GM10248 (cell line): ENCODE measurements around the gene RAB11A.
"Not testable (repeated sequence)": the region's sequence is repeated elsewhere in the genome, so short reads cannot be mapped to it uniquely, and the experiment has no call there.

Source experiments
- CTCF ChIA-PET: fragments of 300-600 bp; sonication (Branson Sonifier 250); formaldehyde crosslinking; extraction: SDS; loops from one replicate; lab custom pipeline; 2021; ENCODE audit warnings: antibody characterized with exemption; lab: Yijun Ruan, JAX
- POLR2A ChIA-PET: fragments of 350-650 bp; sonication (Branson Sonifier 250); formaldehyde crosslinking; extraction: SDS; loops from one replicate; lab custom pipeline; 2020; ENCODE audit warnings: antibody characterized with exemption; lab: Yijun Ruan, JAX
- DNase-seq: peaks from one replicate; pipeline ENCODE4 v3.0.0; 2012; ENCODE audit errors: extremely low spot score
- CTCF ChIP-seq: IDR thresholded peaks from 2 replicates; pipeline ENCODE4 v1.5.1; 2012; ENCODE audit warnings: mild to moderate bottlenecking, low read depth; ENCODE audit errors: extremely low read depth, missing control alignments, control extremely low read depth

The RAB11A gene

GRCh38 chr15:65869954-65870871 lies 922 bp downstream of the RAB11A start:
- ChIA-PET POLR2A (interaction anchor here (0.5 to 1.5 kb wide), 6 partner anchors 13 to 526 kb away, joined by 3 to 8 read pairs (median 4); partner anchors contain the start of gene INTS14), CTCF (interaction anchor here (0.8 to 6.5 kb wide), 17 partner anchors 12 to 469 kb away, joined by 3 to 51 read pairs (median 4); partner anchors contain the start of gene INTS14)
- TF ChIP-seq CTCF, result no peak
- no peak for DNase-seq

DNA sequence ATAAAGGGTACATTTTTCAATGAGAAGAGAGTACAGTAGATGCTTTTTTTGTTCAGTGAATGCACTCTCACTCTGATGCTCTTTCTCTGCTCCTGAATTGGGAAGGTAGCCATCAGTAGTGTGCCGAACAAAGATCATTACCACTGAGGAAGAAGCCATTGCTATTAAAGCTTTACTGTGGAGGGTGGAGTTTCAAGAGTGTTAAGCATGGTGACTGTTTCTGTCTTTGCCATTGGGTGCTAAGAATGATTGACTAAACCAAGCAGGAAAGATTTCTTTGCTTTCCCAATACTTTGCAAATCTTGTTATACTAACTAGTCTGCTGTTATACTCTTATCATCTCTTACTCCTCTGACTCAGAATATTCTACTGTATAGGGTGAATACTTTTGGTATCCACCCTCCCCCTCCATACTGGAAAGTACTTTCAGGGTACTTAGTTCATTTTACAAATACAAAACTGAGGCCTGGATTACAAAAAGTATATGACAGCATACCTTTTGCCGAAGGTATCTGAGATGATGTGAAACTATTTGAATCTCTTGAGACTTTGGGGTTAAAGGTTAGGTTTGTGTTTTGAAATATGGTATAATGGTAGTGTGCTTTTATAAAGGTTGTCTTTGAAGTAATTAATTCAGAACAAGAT lies 1.7 kb downstream of the RAB11A start:
- ChIA-PET CTCF (interaction anchor here (0.8 to 6.5 kb wide), 5 partner anchors 23 to 470 kb away, joined by 3 to 35 read pairs (median 4); no protein-coding TSS in a partner anchor), POLR2A (interaction anchor here (0.5 to 1.2 kb wide), 3 partner anchors 14 to 260 kb away, joined by 3 to 4 read pairs (median 4); partner anchors contain the start of gene INTS14)
- peak; percentile 59 for DNase-seq
- TF ChIP-seq CTCF, result no peak

DNA sequence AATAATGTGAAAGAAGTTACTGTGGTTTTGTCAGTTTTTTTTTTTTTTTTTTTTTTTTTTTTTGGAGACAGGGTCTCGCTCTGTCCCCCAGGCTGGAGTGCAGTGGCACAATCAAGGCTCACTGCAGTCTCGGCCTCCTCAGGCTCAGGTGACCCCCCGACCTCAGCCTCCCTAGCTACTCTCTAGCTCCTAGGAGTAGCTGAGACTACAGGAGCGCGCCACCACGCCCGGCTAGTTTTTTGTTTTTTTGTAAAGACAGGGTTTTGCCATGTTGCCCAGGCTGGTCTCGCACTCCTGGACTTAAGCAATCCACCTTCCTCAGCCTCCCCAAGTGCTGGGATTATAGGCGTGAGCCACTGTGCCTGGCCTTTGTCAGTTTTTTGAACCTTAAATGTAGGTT lies 2.6 kb downstream of the RAB11A start:
- POLR2A ChIA-PET, DNase-seq, CTCF ChIA-PET: not testable (repeated sequence)

DNA sequence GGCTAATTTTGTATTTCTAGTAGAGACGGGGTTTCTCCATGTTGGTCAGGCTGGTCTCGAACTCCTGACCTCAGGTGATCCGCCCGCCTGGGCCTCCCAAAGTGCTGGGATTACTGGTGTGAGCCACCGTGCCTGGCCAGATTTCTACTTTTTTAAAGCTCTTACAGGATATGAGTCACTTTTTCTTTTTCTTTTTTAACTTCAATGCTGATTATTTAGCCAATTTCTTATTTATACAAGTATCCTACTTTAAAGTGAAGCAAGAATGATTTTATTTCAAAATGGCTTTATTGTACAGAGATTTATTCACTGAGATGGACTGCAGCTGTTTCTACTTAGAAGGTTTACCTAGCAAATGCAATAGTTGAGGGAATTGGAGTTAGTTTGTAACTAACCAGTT lies 3.3 kb downstream of the RAB11A start:
- DNase-seq, CTCF ChIA-PET, POLR2A ChIA-PET: not testable (repeated sequence)

DNA sequence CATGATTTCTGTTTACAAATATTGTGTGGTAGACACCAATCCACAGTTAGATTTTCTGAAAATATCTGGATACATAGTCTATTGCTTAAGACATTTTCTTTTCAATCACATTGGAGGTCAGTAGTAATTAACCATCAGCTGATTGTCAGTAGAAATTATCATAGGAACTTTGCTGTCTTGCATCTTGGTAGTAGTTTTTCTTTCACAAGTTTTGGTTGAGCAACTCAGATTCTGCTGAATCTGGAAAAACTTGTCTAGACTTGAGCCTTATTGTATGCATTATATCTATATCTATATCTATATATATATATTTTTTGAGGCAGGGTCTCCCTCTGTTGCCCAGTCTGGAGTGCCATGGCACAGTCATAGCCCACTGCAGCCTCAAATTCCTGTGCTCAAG lies 4.0 kb downstream of the RAB11A start:
- no peak for DNase-seq
- POLR2A ChIA-PET, result no interaction called here
- TF ChIP-seq CTCF, result no peak
- CTCF ChIA-PET, result no interaction called here

- DNase-seq, result no peak
- CTCF ChIA-PET, result interaction anchor here (0.9 to 1.2 kb wide), 2 partner anchors 13 to 25 kb away, joined by 3 to 6 read pairs; no protein-coding TSS in a partner anchor
- TF ChIP-seq CTCF, result no peak
- POLR2A ChIA-PET, result no interaction called here
Measured at GRCh38 chr15:65875458-65875857, 6.2 kb downstream of the RAB11A start.

GRCh38 chr15:65877749-65878148 lies 8.5 kb downstream of the RAB11A start:
- POLR2A ChIA-PET, result no interaction called here
- CTCF ChIA-PET, result interaction anchor here (0.9 to 1.3 kb wide), 4 partner anchors 9 to 27 kb away, joined by 3 to 6 read pairs (median 4); partner anchors contain the start of gene RAB11A
- DNase-seq, result no peak
- no peak for TF ChIP-seq CTCF
